Loucy (cell line): ENCODE data around the gene ATP13A4.

ENCODE experiments used
- H2AFZ ChIP-seq: fragments of 200-600 bp; sonication (generic); 2 replicates; pipeline ENCODE4 v1.6.0; 2016; ENCODE audit warnings: antibody characterized with exemption, mild to moderate bottlenecking, low read length, moderate library complexity
- H3F3A ChIP-seq: fragments of 200-600 bp; 2 replicates; pipeline ENCODE4 v1.6.0; 2016; ENCODE audit warnings: antibody characterized with exemption, low read depth, mild to moderate bottlenecking
- H3K27me3 ChIP-seq: fragments of 200-600 bp; sonication (generic); 2 replicates; pipeline ENCODE4 v1.6.1; 2014; ENCODE audit warnings: low read length, mild to moderate bottlenecking; ENCODE audit not compliant: insufficient read depth, poor library complexity, severe bottlenecking
- H3K36me3 ChIP-seq: fragments of 200-600 bp; sonication (generic); 2 replicates; pipeline ENCODE4 v1.6.1; 2016; ENCODE audit warnings: low read length; ENCODE audit not compliant: insufficient read depth
- H3K4me1 ChIP-seq: fragments of 200-600 bp; sonication (generic); 2 replicates; pipeline ENCODE4 v1.5.1; 2014; ENCODE audit warnings: low read length, mild to moderate bottlenecking; ENCODE audit not compliant: insufficient read depth, poor library complexity, severe bottlenecking
- H3K4me2 ChIP-seq: fragments of 200-600 bp; sonication (generic); 2 replicates; pipeline ENCODE4 v1.6.0; 2014; ENCODE audit warnings: antibody characterized with exemption, low read length, low read depth, mild to moderate bottlenecking; ENCODE audit not compliant: poor library complexity, severe bottlenecking
- H3K4me3 ChIP-seq: fragments of 200-600 bp; sonication (generic); 2 replicates; pipeline ENCODE4 v1.5.1; 2014; ENCODE audit warnings: low read length, mild to moderate bottlenecking, mixed read lengths; ENCODE audit not compliant: poor library complexity, severe bottlenecking
- H3K79me2 ChIP-seq: fragments of 200-600 bp; sonication (generic); 2 replicates; pipeline ENCODE4 v1.6.1; 2014; ENCODE audit warnings: low read length; ENCODE audit not compliant: insufficient read depth
- H3K9ac ChIP-seq: fragments of 200-600 bp; sonication (generic); 2 replicates; pipeline ENCODE4 v1.6.0; 2014; ENCODE audit warnings: mild to moderate bottlenecking, low read depth, low read length, moderate library complexity; ENCODE audit not compliant: poor library complexity, severe bottlenecking
- H3K9me2 ChIP-seq: fragments of 200-600 bp; sonication (generic); replicated peaks from 2 replicates; pipeline ENCODE4 v1.6.1; 2016; ENCODE audit warnings: low read depth, low read length, mixed read lengths
- H3K9me3 ChIP-seq: fragments of 200-600 bp; sonication (generic); 2 replicates; pipeline ENCODE4 v1.6.1; 2014; ENCODE audit warnings: mild to moderate bottlenecking, antibody characterized with exemption, low read length, low read depth; ENCODE audit not compliant: insufficient read depth
- H4K20me1 ChIP-seq: fragments of 200-600 bp; sonication (generic); 2 replicates; pipeline ENCODE4 v1.6.0; 2014; ENCODE audit warnings: antibody characterized with exemption, low read length, mild to moderate bottlenecking; ENCODE audit not compliant: insufficient read depth, poor library complexity, severe bottlenecking
- EZH2phosphoT487 ChIP-seq: fragments of 200-600 bp; IDR thresholded peaks from 2 replicates; pipeline ENCODE4 v1.6.1; 2018; ENCODE audit warnings: antibody characterized with exemption, mild to moderate bottlenecking, moderate library complexity, borderline replicate concordance
- TF ChIP-seq, protein P1 (sequence below): fragments of 200-600 bp; sonication (generic); conservative IDR thresholded peaks from 2 replicates; pipeline ENCODE4 v1.5.1; 2014; ENCODE audit warnings: mild to moderate bottlenecking, antibody characterized with exemption, low read length

ATP13A4 gene

DNA sequence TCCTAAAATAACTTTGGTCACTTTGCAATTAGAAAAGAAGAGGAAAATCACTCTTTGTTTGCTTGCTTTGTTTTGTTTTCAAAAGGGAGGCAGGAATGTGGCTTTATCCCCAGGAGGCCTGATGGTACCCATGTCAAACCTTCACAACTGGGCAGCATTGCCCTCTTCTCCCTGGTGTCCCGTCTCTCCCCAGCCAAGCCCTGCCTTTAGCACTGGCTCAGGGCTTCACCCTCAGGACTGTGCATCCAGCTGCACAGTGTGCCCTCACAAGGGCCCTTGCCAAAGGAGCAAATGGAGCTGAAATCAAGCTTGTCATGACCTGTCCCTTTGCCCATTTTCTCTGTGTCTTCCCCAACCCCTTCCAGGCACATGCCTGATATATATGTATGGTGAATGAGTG is 147.0 kb downstream of the ATP13A4 start:
- Histone ChIP-seq H3K36me3 (no peaks in the 10 kb centered on the region), H3F3A (no peaks in the 10 kb centered on the region), H3K27me3 (no peaks in the 10 kb centered on the region), H3K9me2 (no peaks in the 10 kb centered on the region), H4K20me1 (no peaks in the 10 kb centered on the region), H2AFZ (no peak overlapping the region), H3K9me3 (no peaks in the 10 kb centered on the region), H3K4me2 (no peak overlapping the region), H3K4me3 (no peak overlapping the region), H3K9ac (no peak overlapping the region), H3K4me1 (no peaks in the 10 kb centered on the region), H3K79me2 (no peaks in the 10 kb centered on the region)
- TF ChIP-seq, protein P1, sequence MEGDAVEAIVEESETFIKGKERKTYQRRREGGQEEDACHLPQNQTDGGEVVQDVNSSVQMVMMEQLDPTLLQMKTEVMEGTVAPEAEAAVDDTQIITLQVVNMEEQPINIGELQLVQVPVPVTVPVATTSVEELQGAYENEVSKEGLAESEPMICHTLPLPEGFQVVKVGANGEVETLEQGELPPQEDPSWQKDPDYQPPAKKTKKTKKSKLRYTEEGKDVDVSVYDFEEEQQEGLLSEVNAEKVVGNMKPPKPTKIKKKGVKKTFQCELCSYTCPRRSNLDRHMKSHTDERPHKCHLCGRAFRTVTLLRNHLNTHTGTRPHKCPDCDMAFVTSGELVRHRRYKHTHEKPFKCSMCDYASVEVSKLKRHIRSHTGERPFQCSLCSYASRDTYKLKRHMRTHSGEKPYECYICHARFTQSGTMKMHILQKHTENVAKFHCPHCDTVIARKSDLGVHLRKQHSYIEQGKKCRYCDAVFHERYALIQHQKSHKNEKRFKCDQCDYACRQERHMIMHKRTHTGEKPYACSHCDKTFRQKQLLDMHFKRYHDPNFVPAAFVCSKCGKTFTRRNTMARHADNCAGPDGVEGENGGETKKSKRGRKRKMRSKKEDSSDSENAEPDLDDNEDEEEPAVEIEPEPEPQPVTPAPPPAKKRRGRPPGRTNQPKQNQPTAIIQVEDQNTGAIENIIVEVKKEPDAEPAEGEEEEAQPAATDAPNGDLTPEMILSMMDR, result no peak
- no peak for TF ChIP-seq EZH2phosphoT487

DNA sequence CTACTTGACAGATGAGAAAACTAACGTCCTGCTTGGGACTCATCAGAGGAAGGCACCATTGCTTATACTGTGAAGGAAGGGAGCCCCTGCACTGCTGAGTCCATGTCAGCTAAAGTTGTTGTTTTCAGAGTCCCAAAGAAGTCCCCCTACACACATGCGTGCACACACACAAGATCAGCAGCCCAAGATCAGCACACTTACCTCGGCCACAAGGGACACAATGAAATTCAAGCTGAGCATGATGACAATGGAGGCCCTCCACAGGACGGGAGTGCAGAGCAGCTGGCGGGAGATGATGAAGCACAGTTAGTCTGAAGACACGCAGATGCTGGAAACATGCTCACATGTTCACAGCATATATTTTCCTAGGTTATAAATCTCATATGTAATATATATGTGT is 147.6 kb downstream of the ATP13A4 start:
- H3K27me3 ChIP-seq, result no peaks in the 10 kb centered on the region
- H3K4me3 ChIP-seq, result no peak overlapping the region
- no peak overlapping the region for H2AFZ ChIP-seq
- no peaks in the 10 kb centered on the region for H3K9me3 ChIP-seq
- no peaks in the 10 kb centered on the region for H3K36me3 ChIP-seq
- H4K20me1 ChIP-seq, result no peaks in the 10 kb centered on the region
- H3K9ac ChIP-seq, result no peak overlapping the region
- no peaks in the 10 kb centered on the region for H3K9me2 ChIP-seq
- TF ChIP-seq, protein P1, result no peak
- TF ChIP-seq EZH2phosphoT487, result no peak
- no peaks in the 10 kb centered on the region for H3K79me2 ChIP-seq
- H3K4me1 ChIP-seq, result no peaks in the 10 kb centered on the region
- no peak overlapping the region for H3K4me2 ChIP-seq
- no peaks in the 10 kb centered on the region for H3F3A ChIP-seq

DNA sequence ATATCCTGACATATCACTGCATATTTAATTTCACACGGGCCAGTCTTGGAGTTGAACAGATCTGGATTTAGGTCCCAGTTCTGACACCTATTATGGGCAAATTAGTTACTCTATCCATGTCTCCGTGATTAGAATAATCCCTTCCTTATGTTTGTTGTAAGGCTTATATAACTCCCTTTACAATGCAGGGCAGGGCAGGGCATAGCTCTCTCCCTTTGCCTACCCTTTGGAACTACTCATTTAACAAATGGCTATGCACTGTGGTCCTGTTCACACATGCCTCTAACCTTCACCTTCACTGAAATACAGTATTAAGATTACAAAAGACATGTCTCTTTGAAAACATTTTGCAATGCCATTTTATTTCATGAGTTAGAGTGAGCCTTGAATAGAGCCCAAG is 151.4 kb downstream of the ATP13A4 start:
- no peaks in the 10 kb centered on the region for H3K27me3 ChIP-seq
- no peaks in the 10 kb centered on the region for H3K9me3 ChIP-seq
- no peaks in the 10 kb centered on the region for H3K4me1 ChIP-seq
- TF ChIP-seq, protein P1, result no peak
- no peak for TF ChIP-seq EZH2phosphoT487
- H3K36me3 ChIP-seq, result no peaks in the 10 kb centered on the region
- H3K9ac ChIP-seq, result no peak overlapping the region
- no peaks in the 10 kb centered on the region for H3K79me2 ChIP-seq
- H3K4me2 ChIP-seq, result no peak overlapping the region
- no peak overlapping the region for H2AFZ ChIP-seq
- no peaks in the 10 kb centered on the region for H3F3A ChIP-seq
- H4K20me1 ChIP-seq, result no peaks in the 10 kb centered on the region
- H3K9me2 ChIP-seq, result no peaks in the 10 kb centered on the region
- H3K4me3 ChIP-seq, result no peak overlapping the region
